GM13976 (cell line): ENCODE measurements around the gene ZMIZ1.

ENCODE experiments used
- DNase-seq: peaks from one replicate; pipeline ENCODE4 v3.0.0; 2012; ENCODE audit warnings: low spot score
- CTCF ChIP-seq: IDR thresholded peaks from 2 replicates; pipeline ENCODE4 v1.5.1; 2012; ENCODE audit warnings: borderline replicate concordance, mild to moderate bottlenecking; ENCODE audit not compliant: insufficient read depth; ENCODE audit errors: extremely low read depth, missing control alignments, control extremely low read depth
- in situ Hi-C: fragments of 300-500 bp; cut with MboI; formaldehyde crosslinking; loops from one replicate; pipeline ENCODE4 v1.12.0; 2022; ENCODE audit warnings: low sequenced_read_pairs, mixed read lengths, inconsistent platforms; ENCODE audit not compliant: unreplicated experiment

The ZMIZ1 gene

GRCh38 chr10:79178070-79178576 lies 109.4 kb downstream of the ZMIZ1 start:
- DNase-seq: no peak
- no peak for TF ChIP-seq CTCF
- in situ Hi-C loops: no loop called here

- DNase-seq: no peak
- no peak for TF ChIP-seq CTCF
- in situ Hi-C loops: no loop called here
These were observed 109.9 kb downstream of the ZMIZ1 start for GRCh38 chr10:79178614-79179163.

- in situ Hi-C loops: no loop called here
- no peak for DNase-seq
- TF ChIP-seq CTCF: no peak
These were observed 110.6 kb downstream of the ZMIZ1 start for GRCh38 chr10:79179164-79179956.

- in situ Hi-C loops: no loop called here
These were observed 111.2 kb downstream of the ZMIZ1 start for GRCh38 chr10:79179957-79180309.

GRCh38 chr10:79180414-79181221 lies 111.9 kb downstream of the ZMIZ1 start:
- TF ChIP-seq CTCF: no peak
- DNase-seq: no peak
- in situ Hi-C loops: no loop called here

More at GRCh38 chr10:79179957-79180309, 111.2 kb downstream of the ZMIZ1 start:
- no peak for DNase-seq
- TF ChIP-seq CTCF: no peak

GRCh38 chr10:79181227-79181626 lies 112.5 kb downstream of the ZMIZ1 start:
- DNase-seq: no peak
- TF ChIP-seq CTCF: no peak
- in situ Hi-C loops: no loop called here
